Activated CD4-positive, alpha-beta T cell treated with anti-CD3 and anti-CD28 coated beads for 48 hours (primary cell): ENCODE results near the gene FRAT2.
"Not testable (repeated sequence)": the region's sequence is repeated elsewhere in the genome, so short reads cannot be mapped to it uniquely, and the experiment has no call there.

Source experiments
- DNase-seq: peaks from one replicate; pipeline ENCODE4 v3.0.0-alpha.2; 2020

The FRAT2 gene

DNA sequence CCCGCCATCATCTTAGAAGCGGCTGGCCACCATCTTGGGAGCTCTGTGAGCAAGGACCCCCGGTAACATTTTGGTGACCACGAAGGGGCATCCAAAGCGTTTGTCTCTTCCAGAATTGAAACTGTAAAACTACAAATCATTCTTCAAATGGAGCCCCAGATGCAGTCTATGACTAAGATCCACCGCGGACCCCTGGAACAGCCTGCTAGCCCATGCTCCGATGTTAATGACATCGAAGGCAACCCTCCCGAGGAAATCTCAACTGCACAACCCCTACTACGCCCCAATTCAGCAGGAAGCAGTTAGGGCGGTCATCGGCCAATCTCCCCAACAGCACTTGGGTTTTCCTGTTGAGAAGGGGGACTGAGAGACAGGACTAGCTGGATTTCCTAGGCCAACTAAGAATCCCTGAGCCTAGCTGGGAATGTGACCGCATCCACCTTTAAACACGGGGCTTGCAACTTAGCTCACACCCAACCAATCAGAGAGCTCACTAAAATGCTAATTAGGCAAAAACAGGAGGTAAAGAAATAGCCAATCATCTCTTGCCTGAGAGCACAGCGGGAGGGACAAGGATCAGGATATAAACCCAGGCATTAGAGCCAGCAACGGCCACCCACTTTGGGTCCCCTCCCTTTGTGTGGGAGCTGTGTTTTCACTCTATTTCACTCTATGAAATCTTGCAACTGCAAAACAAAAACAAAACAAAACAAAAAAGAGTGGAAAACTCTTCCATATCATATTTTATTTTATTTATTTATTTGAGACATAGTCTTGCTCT, 43.8 kb downstream of the FRAT2 start:
- DNase-seq, result not testable (repeated sequence)

DNA sequence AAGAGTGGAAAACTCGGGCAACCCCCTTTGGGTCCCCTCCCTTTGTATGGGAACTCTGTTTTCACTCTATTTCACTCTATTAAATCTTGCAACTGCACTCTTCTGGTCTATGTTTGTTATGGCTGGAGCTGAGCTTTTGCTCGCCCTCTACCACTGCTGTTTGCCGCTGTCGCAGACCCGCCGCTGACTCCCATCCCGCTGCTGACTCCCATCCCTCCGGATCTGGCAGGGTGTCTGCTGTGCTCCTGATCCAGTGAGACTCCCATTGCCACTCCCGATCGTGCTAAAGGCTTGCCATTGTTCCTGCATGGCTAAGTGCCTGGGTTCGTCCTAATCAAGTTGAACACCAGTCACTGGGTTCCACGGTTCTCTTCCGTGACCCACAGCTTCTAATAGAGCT, 44.5 kb downstream of the FRAT2 start:
- not testable (repeated sequence) for DNase-seq
